Stomach (tissue), 9 donors: Measurements from ENCODE around the gene EGLN1. TPM values are rescaled to one million over a fixed set of nuclear protein-coding genes. Genes with fewer than 3 reads are reported as not detected.

Source experiments
- DNase-seq, 2 donors: peaks; one replicate each; pipeline versions ENCODE4 v3.0.0 to v3.0.0-alpha.2; 2013 to 2019
- H3K27ac ChIP-seq, 5 donors: fragments of 200-600 bp in 4 of 5; sonication (generic) in 4 of 5; one replicate each; pipeline ENCODE4 v1.5.1; 2013 to 2019; ENCODE audit warnings: mild to moderate bottlenecking in 1 of 5, moderate library complexity in 1 of 5
- H3K27me3 ChIP-seq, 3 donors: fragments of 200-600 bp; sonication (generic); one replicate each; pipeline ENCODE4 v1.5.1; 2017 to 2019; ENCODE audit warnings: mixed run types in 1 of 3
- H3K36me3 ChIP-seq, 4 donors: fragments of 200-600 bp; sonication (generic); 1 replicate in 3 of 4; 2 replicates in 1 of 4; pipeline ENCODE4 v1.5.1; 2016 to 2019
- H3K4me1 ChIP-seq, 4 donors: fragments of 200-600 bp; sonication (generic); one replicate each; pipeline ENCODE4 v1.5.1; 2016 to 2019
- H3K4me3 ChIP-seq, 4 donors: fragments of 200-600 bp; sonication (generic) in 3 of 4; one replicate each; pipeline ENCODE4 v1.5.1; 2016 to 2019; ENCODE audit warnings: mild to moderate bottlenecking in 1 of 4
- H3K9me3 ChIP-seq, 4 donors: fragments of 200-600 bp; sonication (generic); one replicate each; pipeline ENCODE4 v1.5.1; 2016 to 2019
- CTCF ChIP-seq, 7 experiments: fragments of 450-650 bp in 4 of 7; fragments of 200-600 bp in 3 of 7; sonication (generic) in 3 of 7; IDR thresholded peaks; one replicate each; pipeline ENCODE4 v1.5.1; 2016 to 2019; ENCODE audit warnings: antibody characterized with exemption in 7 of 7, control low read depth in 2 of 7, mild to moderate bottlenecking in 1 of 7
- EP300 ChIP-seq: sonication (generic); formaldehyde crosslinking; IDR thresholded peaks from one replicate; pipeline ENCODE4 v1.6.1; 2017; ENCODE audit warnings: antibody characterized with exemption
- POLR2A ChIP-seq, 4 donors: fragments of 450-650 bp; IDR thresholded peaks; one replicate each; pipeline ENCODE4 v1.6.1; 2016; ENCODE audit warnings: antibody characterized with exemption in 4 of 4, control low read depth in 2 of 4, mild to moderate bottlenecking in 1 of 4, moderate library complexity in 1 of 4
- POLR2AphosphoS5 ChIP-seq, 3 donors: sonication (generic); formaldehyde crosslinking; IDR thresholded peaks; one replicate each; pipeline ENCODE4 v1.6.1; 2016; ENCODE audit warnings: antibody characterized with exemption in 3 of 3
- WGBS, 5 donors: extraction: QIAGEN DNeasy Blood & Tissue Kit in 3 of 5; methylation state at CpG; one replicate each; pipeline versions ENCODE4 v1.1.5 to v1.1.7; 2013 to 2018; 5-methylcytosine and 5-hydroxymethylcytosine counted together
- intact Hi-C: fragments of 100-400 bp; cut with DNase I; formaldehyde crosslinking; loops from one replicate; pipeline ENCODE4 v1.15.1; 2023; ENCODE audit warnings: low total_unique reads
- polyA plus RNA-seq, 3 donors: library from polyadenylated mRNA; stranded (reverse); fragments of 200-250 nt; gene quantifications; one replicate each; pipeline ENCODE4 v1.2.3, GENCODE V29; 2013
- total RNA-seq, 5 donors: library from RNA; depleted of rRNA; stranded (reverse); fragments of >200 nt; gene quantifications; one replicate each; pipeline versions ENCODE4 v1.1.0 to v1.2.3, GENCODE V29; 2014 to 2016
- donor health status: healthy with polysubstance abuse.
- donor health status: Bipolar disorder and iron deficiency.
- donor health status: healthy.

Gene EGLN1
- total and polyA plus RNA-seq, 8 donors: 7.0 to 43.0 (median 15.6) TPM

GRCh38 chr1:231424950-231425805 is 3.1 kb upstream of the EGLN1 start:
- Histone ChIP-seq H3K36me3 (no peaks in the 10 kb centered on the region), H3K27me3 (no peaks in the 10 kb centered on the region), H3K9me3 (no peaks in the 10 kb centered on the region), H3K4me3 (no peak overlapping the region), H3K4me1 (peaks cover 3 to 17% (median 10%) of the 10 kb centered on the region in 4 donors), H3K27ac (peak overlapping the region in 2 of 5 donors; percentile 15 to 48)
- intact Hi-C loops: no loop called here
- no peak for TF ChIP-seq POLR2AphosphoS5 (IDR thresholded peaks at IDR 0.05)
- no peak for TF ChIP-seq EP300
- TF ChIP-seq POLR2A (IDR thresholded peaks at IDR 0.05): no peak
- no peak for TF ChIP-seq CTCF (IDR thresholded peaks at IDR 0.05)
- DNase-seq: peak in 1 of 2 donors; percentile 9
- 34 to 49% (median 41%) methylated on average over 4 of the region's 4 CpGs for WGBS, 5 donors

DNA sequence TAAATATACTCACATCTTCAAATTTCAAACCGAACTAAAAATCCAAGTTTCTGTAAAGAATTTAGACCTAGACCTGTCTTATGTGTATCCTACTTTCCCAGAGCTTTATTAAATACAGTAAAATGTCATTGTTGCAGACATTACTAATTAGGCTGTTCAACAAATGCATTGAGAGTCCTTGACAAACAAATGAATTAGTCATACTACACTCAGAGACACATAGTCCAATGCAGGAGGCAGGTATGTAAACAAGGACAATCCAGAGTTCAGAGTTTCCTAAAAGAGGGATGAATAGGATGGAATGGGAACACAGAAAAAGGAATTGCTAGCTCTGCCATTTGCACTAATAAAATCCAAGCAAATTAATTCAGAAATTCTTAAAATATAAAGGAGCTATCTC is 1.6 kb upstream of the EGLN1 start:
- H3K4me1 ChIP-seq: peaks cover 11 to 30% (median 24%) of the 10 kb centered on the region in 4 donors
- intact Hi-C loops: no loop called here
- peak in 1 of 2 donors; percentile 18 for DNase-seq

GRCh38 chr1:231422798-231423309 is 767 bp upstream of the EGLN1 start:
- H3K36me3 ChIP-seq: no peaks in the 10 kb centered on the region
- H3K4me3 ChIP-seq: peak overlapping the region; percentile 77 to 86 (median 84)
- DNase-seq: peak in 1 of 2 donors; percentile 4
- H3K4me1 ChIP-seq: peaks cover 19 to 38% (median 32%) of the 10 kb centered on the region in 4 donors
- H3K27ac ChIP-seq: peak overlapping the region; percentile 97 to 100 (median 99)
- TF ChIP-seq CTCF (IDR thresholded peaks at IDR 0.05) (no peak), POLR2AphosphoS5 (IDR thresholded peaks at IDR 0.05) (no peak), EP300 (no peak), POLR2A (IDR thresholded peaks at IDR 0.05) (no peak)
- intact Hi-C loops: no loop called here
- H3K27me3 ChIP-seq: no peaks in the 10 kb centered on the region
- 21 to 29% (median 24%) methylated on average over 8 of the region's 8 CpGs for WGBS, 5 donors
- no peaks in the 10 kb centered on the region for H3K9me3 ChIP-seq

More for the DNA sequence above, 1.6 kb upstream of the EGLN1 start:
- Histone ChIP-seq H3K27ac (peak overlapping the region in 2 of 5 donors; percentile 99), H3K4me3 (peak overlapping the region in 1 of 4 donors; percentile 77), H3K36me3 (no peaks in the 10 kb centered on the region), H3K27me3 (no peaks in the 10 kb centered on the region), H3K9me3 (no peaks in the 10 kb centered on the region)
- TF ChIP-seq CTCF (IDR thresholded peaks at IDR 0.05): no peak
- TF ChIP-seq POLR2AphosphoS5 (IDR thresholded peaks at IDR 0.05): peak in 1 of 3 donors; percentile 39
- 76 to 82% (median 79%) methylated on average over 1 of the region's 1 CpG for WGBS, 5 donors

- H3K36me3 ChIP-seq: no peaks in the 10 kb centered on the region
- peak overlapping the region; percentile 77 to 86 (median 84) for H3K4me3 ChIP-seq
- 0 to 1% (median 0%) methylated on average over 22 to 53 of the region's 53 CpGs for WGBS, 5 donors
- peaks cover 30 to 51% (median 40%) of the 10 kb centered on the region in 4 donors for H3K4me1 ChIP-seq
- peak; percentile 44 to 80 for DNase-seq
- H3K27me3 ChIP-seq: no peaks in the 10 kb centered on the region
- H3K9me3 ChIP-seq: no peaks in the 10 kb centered on the region
- intact Hi-C loops: no loop called here
- no peak for TF ChIP-seq CTCF (IDR thresholded peaks at IDR 0.05)
- no peak for TF ChIP-seq EP300
- TF ChIP-seq POLR2A (IDR thresholded peaks at IDR 0.05): no peak
- no peak for TF ChIP-seq POLR2AphosphoS5 (IDR thresholded peaks at IDR 0.05)
- peak overlapping the region; percentile 97 to 100 (median 99) for H3K27ac ChIP-seq
Measured at GRCh38 chr1:231421546-231421970, 529 bp downstream of the EGLN1 start.
